ENCODE measurements around the gene ZNF593OS. TPM values are rescaled to one million over a fixed set of nuclear protein-coding genes. Genes with fewer than 3 reads are reported as not detected.

The ZNF593OS gene
- polyA plus RNA-seq, 3 donors: 0.50 to 0.59 TPM; not detected in 1

DNA sequence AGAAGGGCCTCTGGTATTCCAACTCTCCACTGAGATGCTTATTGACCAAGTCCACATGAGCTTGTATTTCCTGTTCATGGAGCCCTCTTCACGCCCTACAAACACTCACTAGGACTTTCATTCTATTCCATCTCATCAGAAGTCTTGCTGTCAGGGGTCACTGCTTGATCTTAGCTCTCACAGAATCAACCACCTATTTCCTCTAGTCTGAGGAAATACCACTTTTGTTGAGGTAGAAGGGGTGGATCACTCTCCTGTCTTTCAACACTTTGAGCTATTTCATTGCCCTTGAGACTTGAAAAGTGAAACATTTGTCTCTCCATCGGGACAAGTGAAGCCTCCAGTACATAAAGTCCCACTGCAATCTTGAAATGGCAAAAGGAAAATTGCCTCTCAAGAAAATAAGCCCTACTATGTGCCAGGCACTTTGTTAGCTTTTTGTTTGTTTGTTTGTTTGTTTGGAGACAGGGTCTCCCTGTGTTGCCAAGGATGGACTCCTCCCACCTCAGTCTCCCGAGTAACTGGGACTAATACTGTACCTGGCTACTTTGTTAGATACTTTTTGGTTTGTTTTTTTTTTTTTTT is 32.6 kb downstream of the ZNF593OS start:
- Histone ChIP-seq H3K9ac (ENCODE audit: insufficient read depth, low read length, poor library complexity, severe bottlenecking) (no peak overlapping the region), H3K9me3 (replicated peaks in 1 of 2; ENCODE audit: control insufficient read depth in 1 of 2, insufficient read depth in 1 of 2, low read length in 2 of 2) (no peaks in the 10 kb centered on the region), H3K79me2 (ENCODE audit: insufficient read depth, low read length) (no peaks in the 10 kb centered on the region), H3K4me1 (ENCODE audit: control insufficient read depth in 1 of 2, insufficient read depth in 2 of 2, low read length in 2 of 2) (peaks cover 9 to 13% of the 10 kb centered on the region in 2 donors), H4K20me1 (ENCODE audit: insufficient read depth, low read length) (no peaks in the 10 kb centered on the region), H3K4me3 (replicated peaks in 1 of 3; ENCODE audit: low read depth in 2 of 3, low read length in 3 of 3) (no peak overlapping the region), H3K4me2 (replicated peaks; ENCODE audit: extremely low read depth, low read length, poor library complexity, severe bottlenecking) (no peak overlapping the region), H3K27me3 (ENCODE audit: control insufficient read depth in 2 of 2, insufficient read depth in 2 of 2, low read length in 2 of 2) (no peaks in the 10 kb centered on the region), H3K27ac (ENCODE audit: low read depth in 1 of 2, low read length in 2 of 2) (no peak overlapping the region), H2AFZ (ENCODE audit: insufficient read depth, low read depth, low read length, poor library complexity, severe bottlenecking) (peak overlapping the region; percentile 54), H3K36me3 (replicated peaks in 1 of 2; ENCODE audit: control insufficient read depth in 1 of 2, insufficient read depth in 2 of 2, low read length in 2 of 2) (no peaks in the 10 kb centered on the region)
- intact Hi-C loops (cut with micrococcal nuclease): no loop called here
- H3K4me3 Mint-ChIP-seq: no peak overlapping the region
- DNase-seq: no peak
- H3K27ac Mint-ChIP-seq: peak overlapping the region in 1 of 7 donors; percentile 15
- WGBS (ENCODE audit: insufficient coverage): no CpG with 5 or more reads among the region's 3 CpGs
- peaks cover 0 to 2% (median 0%) of the 10 kb centered on the region in 7 donors for H3K9me3 Mint-ChIP-seq
- TF ChIP-seq, protein P1, sequence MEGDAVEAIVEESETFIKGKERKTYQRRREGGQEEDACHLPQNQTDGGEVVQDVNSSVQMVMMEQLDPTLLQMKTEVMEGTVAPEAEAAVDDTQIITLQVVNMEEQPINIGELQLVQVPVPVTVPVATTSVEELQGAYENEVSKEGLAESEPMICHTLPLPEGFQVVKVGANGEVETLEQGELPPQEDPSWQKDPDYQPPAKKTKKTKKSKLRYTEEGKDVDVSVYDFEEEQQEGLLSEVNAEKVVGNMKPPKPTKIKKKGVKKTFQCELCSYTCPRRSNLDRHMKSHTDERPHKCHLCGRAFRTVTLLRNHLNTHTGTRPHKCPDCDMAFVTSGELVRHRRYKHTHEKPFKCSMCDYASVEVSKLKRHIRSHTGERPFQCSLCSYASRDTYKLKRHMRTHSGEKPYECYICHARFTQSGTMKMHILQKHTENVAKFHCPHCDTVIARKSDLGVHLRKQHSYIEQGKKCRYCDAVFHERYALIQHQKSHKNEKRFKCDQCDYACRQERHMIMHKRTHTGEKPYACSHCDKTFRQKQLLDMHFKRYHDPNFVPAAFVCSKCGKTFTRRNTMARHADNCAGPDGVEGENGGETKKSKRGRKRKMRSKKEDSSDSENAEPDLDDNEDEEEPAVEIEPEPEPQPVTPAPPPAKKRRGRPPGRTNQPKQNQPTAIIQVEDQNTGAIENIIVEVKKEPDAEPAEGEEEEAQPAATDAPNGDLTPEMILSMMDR (IDR thresholded peaks at IDR 0.05): no peak
- peaks cover 10% of the 10 kb centered on the region for H3K4me1 Mint-ChIP-seq
- H3K27me3 Mint-ChIP-seq (ENCODE audit: low read depth in 3 of 3): peaks cover 0 to 1% (median 0%) of the 10 kb centered on the region in 3 donors
- no peaks in the 10 kb centered on the region for H3K36me3 Mint-ChIP-seq

DNA sequence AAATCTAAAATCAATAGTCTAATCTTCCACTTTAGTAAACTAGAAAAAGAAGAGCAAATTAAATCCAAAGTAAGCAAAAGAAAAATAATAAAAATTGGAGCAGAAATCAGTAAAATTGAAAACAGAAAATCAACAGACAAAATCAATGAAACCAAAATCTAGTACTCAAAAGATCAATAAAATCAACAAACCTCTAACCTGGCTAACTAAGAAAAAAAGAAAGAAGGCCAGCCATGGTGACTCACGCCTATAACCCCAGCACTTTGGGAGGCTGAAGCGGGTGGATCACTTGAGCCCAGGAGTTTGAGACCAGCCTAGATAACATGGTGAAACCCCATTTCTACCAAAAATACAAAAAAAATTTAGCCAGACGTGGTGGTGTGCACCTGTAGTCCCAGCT is 37.2 kb downstream of the ZNF593OS start:
- no peaks in the 10 kb centered on the region for H3K27me3 ChIP-seq (ENCODE audit: control insufficient read depth in 2 of 2, insufficient read depth in 2 of 2, low read length in 2 of 2)
- no CpG with 5 or more reads among the region's 3 CpGs for WGBS (ENCODE audit: insufficient coverage)
- no peaks in the 10 kb centered on the region for H3K79me2 ChIP-seq (ENCODE audit: insufficient read depth, low read length)
- DNase-seq: no peak
- TF ChIP-seq, protein P1 (IDR thresholded peaks at IDR 0.05): no peak
- H3K4me1 ChIP-seq (ENCODE audit: control insufficient read depth in 1 of 2, insufficient read depth in 2 of 2, low read length in 2 of 2): no peaks in the 10 kb centered on the region
- H4K20me1 ChIP-seq (ENCODE audit: insufficient read depth, low read length): no peaks in the 10 kb centered on the region
- no peak overlapping the region for H3K4me3 ChIP-seq (replicated peaks in 1 of 3; ENCODE audit: low read depth in 2 of 3, low read length in 3 of 3)
- H3K4me2 ChIP-seq (replicated peaks; ENCODE audit: extremely low read depth, low read length, poor library complexity, severe bottlenecking): no peak overlapping the region
- peaks cover 2% of the 10 kb centered on the region for H3K4me1 Mint-ChIP-seq
- peaks cover 0 to 2% (median 0%) of the 10 kb centered on the region in 7 donors for H3K9me3 Mint-ChIP-seq
- no peak overlapping the region for H2AFZ ChIP-seq (ENCODE audit: insufficient read depth, low read depth, low read length, poor library complexity, severe bottlenecking)
- H3K27me3 Mint-ChIP-seq (ENCODE audit: low read depth in 3 of 3): peaks cover 0 to 3% (median 2%) of the 10 kb centered on the region in 3 donors
- intact Hi-C loops (cut with micrococcal nuclease): no loop called here
- H3K9ac ChIP-seq (ENCODE audit: insufficient read depth, low read length, poor library complexity, severe bottlenecking): no peak overlapping the region
- no peaks in the 10 kb centered on the region for H3K36me3 ChIP-seq (replicated peaks in 1 of 2; ENCODE audit: control insufficient read depth in 1 of 2, insufficient read depth in 2 of 2, low read length in 2 of 2)
- H3K9me3 ChIP-seq (replicated peaks in 1 of 2; ENCODE audit: control insufficient read depth in 1 of 2, insufficient read depth in 1 of 2, low read length in 2 of 2): no peaks in the 10 kb centered on the region
- no peak overlapping the region for H3K27ac ChIP-seq (ENCODE audit: low read depth in 1 of 2, low read length in 2 of 2)
- H3K4me3 Mint-ChIP-seq: no peak overlapping the region
- no peaks in the 10 kb centered on the region for H3K36me3 Mint-ChIP-seq
- no peak overlapping the region for H3K27ac Mint-ChIP-seq
